ENCODE results near the gene KSR1. TPM values are rescaled to one million over a fixed set of nuclear protein-coding genes. Genes with fewer than 3 reads are reported as not detected.

The KSR1 gene
- polyA plus RNA-seq, 1 donor from 2014 or later = 9.2 TPM

- H3K4me2 ChIP-seq (ENCODE audit: low read length) = no peak overlapping the region
- no peak overlapping the region for H3K27ac ChIP-seq (ENCODE audit: low read length)
- H3K79me2 ChIP-seq (replicated peaks; ENCODE audit: insufficient read depth, low read length) = no peaks in the 10 kb centered on the region
Measured at GRCh38 chr17:27522028-27522635, 65.9 kb downstream of the KSR1 start.

GRCh38 chr17:27523712-27524111, 67.5 kb downstream of the KSR1 start:
- Histone ChIP-seq H3K27me3 (ENCODE audit: insufficient read depth, low read depth, low read length) (no peaks in the 10 kb centered on the region), H2AFZ (ENCODE audit: low read depth, low read length) (no peak overlapping the region), H3K79me2 (replicated peaks; ENCODE audit: insufficient read depth, low read length) (no peaks in the 10 kb centered on the region), H3K9me2 (ENCODE audit: insufficient read depth, low read length) (no peaks in the 10 kb centered on the region), H3K36me3 (ENCODE audit: insufficient read depth, low read length) (no peaks in the 10 kb centered on the region), H3K9me3 (ENCODE audit: low read length) (no peaks in the 10 kb centered on the region), H3K4me2 (ENCODE audit: low read length) (no peak overlapping the region), H3K9ac (ENCODE audit: low read length) (no peak overlapping the region), H4K20me1 (ENCODE audit: insufficient read depth) (no peaks in the 10 kb centered on the region), H3K27ac (ENCODE audit: low read length) (no peak overlapping the region), H3K4me3 (ENCODE audit: low read length) (no peak overlapping the region), H3F3A (ENCODE audit: insufficient read depth, low read length, poor library complexity, severe bottlenecking) (no peaks in the 10 kb centered on the region)
- TF ChIP-seq CTCF (IDR thresholded peaks at IDR 0.05; ENCODE audit: poor library complexity, severe bottlenecking) = no peak
- TF ChIP-seq REST (IDR thresholded peaks at IDR 0.05; ENCODE audit: borderline replicate concordance) = no peak

More at GRCh38 chr17:27522028-27522635, 65.9 kb downstream of the KSR1 start:
- Histone ChIP-seq H3F3A (ENCODE audit: insufficient read depth, low read length, poor library complexity, severe bottlenecking) (no peaks in the 10 kb centered on the region), H3K27me3 (ENCODE audit: insufficient read depth, low read depth, low read length) (no peaks in the 10 kb centered on the region), H3K9ac (ENCODE audit: low read length) (no peak overlapping the region), H2AFZ (ENCODE audit: low read depth, low read length) (no peak overlapping the region), H3K4me3 (ENCODE audit: low read length) (no peak overlapping the region), H3K9me2 (ENCODE audit: insufficient read depth, low read length) (no peaks in the 10 kb centered on the region), H3K9me3 (ENCODE audit: low read length) (no peaks in the 10 kb centered on the region), H4K20me1 (ENCODE audit: insufficient read depth) (no peaks in the 10 kb centered on the region), H3K36me3 (ENCODE audit: insufficient read depth, low read length) (no peaks in the 10 kb centered on the region)
- TF ChIP-seq RAD21 (conservative IDR thresholded peaks at IDR 0.05) = no peak
- TF ChIP-seq TAF1 (IDR thresholded peaks at IDR 0.05; ENCODE audit: low read depth) = no peak
- TF ChIP-seq SMC3 (conservative IDR thresholded peaks at IDR 0.05; ENCODE audit: poor library complexity) = no peak
- no peak for TF ChIP-seq MXI1 (conservative IDR thresholded peaks at IDR 0.05; ENCODE audit: poor library complexity, severe bottlenecking)
- no peak for TF ChIP-seq CTCF (IDR thresholded peaks at IDR 0.05; ENCODE audit: poor library complexity, severe bottlenecking)
- no peak for TF ChIP-seq POLR2AphosphoS5 (IDR thresholded peaks at IDR 0.05)
- TF ChIP-seq EP300 (conservative IDR thresholded peaks at IDR 0.05; ENCODE audit: poor library complexity, severe bottlenecking) = no peak
- TF ChIP-seq REST (IDR thresholded peaks at IDR 0.05; ENCODE audit: borderline replicate concordance) = no peak
- no peak for TF ChIP-seq EZH2 (IDR thresholded peaks at IDR 0.05; ENCODE audit: borderline replicate concordance, insufficient read depth, low read length, poor library complexity, severe bottlenecking)
